Panc1 (cell line): ENCODE results near the gene MINDY4. TPM values are rescaled to one million over a fixed set of nuclear protein-coding genes. Genes with fewer than 3 reads are reported as not detected.
A peak's percentile ranks its signal among the peaks of the same experiment; 100 is the strongest.

ENCODE experiments used
- ATAC-seq: fragments of 200-7000 bp; cut with Tn5 transposase; 2 replicates; pipeline ENCODE4 v1.9.1; 2020; ENCODE audit warnings: mild to moderate bottlenecking, moderate library complexity
- BruUV-seq: library from RNA; stranded (reverse); fragments of 400-500 nt; replicated peaks from 2 replicates; lab custom pipeline; 2021; lab: Mats Ljungman, UMichigan
- CTCF ChIA-PET: fragments of 300-600 bp; sonication (Branson Sonifier 250); formaldehyde crosslinking; loops from one replicate; lab custom pipeline; 2022; ENCODE audit warnings: antibody characterized with exemption; lab: Charles Lee
- POLR2A ChIA-PET: fragments of 300-600 bp; sonication (Branson Sonifier 250); formaldehyde crosslinking; loops from one replicate; lab custom pipeline; 2022; ENCODE audit warnings: antibody characterized with exemption; lab: Charles Lee
- DNase-seq: peaks from one replicate; pipeline ENCODE4 v3.0.0-alpha.2; 2010; ENCODE audit warnings: low read depth, low spot score
- H3K27ac ChIP-seq: 2 replicates; pipeline ENCODE4 v1.5.1; 2011; ENCODE audit warnings: mild to moderate bottlenecking, low read length, inconsistent platforms
- H3K27me3 ChIP-seq: fragments of 200-500 bp; sonication (Bioruptor generic); 2 replicates; pipeline ENCODE4 v1.6.0; 2014; ENCODE audit warnings: low read length, inconsistent platforms; ENCODE audit not compliant: control insufficient read depth, insufficient read depth
- H3K36me3 ChIP-seq: fragments of 200-500 bp; sonication (Bioruptor generic); 2 replicates; pipeline ENCODE4 v1.5.1; 2014; ENCODE audit warnings: inconsistent platforms, mild to moderate bottlenecking, low read length, moderate library complexity; ENCODE audit not compliant: control insufficient read depth, insufficient read depth
- H3K4me1 ChIP-seq: 2 replicates; pipeline ENCODE4 v1.5.1; 2011; ENCODE audit warnings: inconsistent platforms, mild to moderate bottlenecking, low read length, moderate library complexity; ENCODE audit not compliant: control insufficient read depth, insufficient read depth
- H3K4me3 ChIP-seq, 2 experiments: 2 replicates each; pipeline ENCODE4 v1.5.1; 2011 to 2012; ENCODE audit warnings: low read depth in 2 of 2, low read length in 2 of 2, mild to moderate bottlenecking in 2 of 2, inconsistent platforms in 1 of 2, moderate library complexity in 1 of 2
- H3K9me3 ChIP-seq: fragments of 200-500 bp; sonication (Bioruptor generic); 2 replicates; pipeline ENCODE4 v1.5.1; 2014; ENCODE audit warnings: low read depth, mild to moderate bottlenecking, inconsistent platforms, low read length, moderate library complexity; ENCODE audit not compliant: control insufficient read depth, insufficient read depth
- POLR2AphosphoS5 ChIP-seq: IDR thresholded peaks from 2 replicates; pipeline ENCODE4 v1.6.1; 2012; ENCODE audit warnings: mild to moderate bottlenecking, low read depth, low read length, moderate library complexity
- SIN3A ChIP-seq: IDR thresholded peaks from 2 replicates; pipeline ENCODE4 v1.6.1; 2012; ENCODE audit warnings: low read depth, mild to moderate bottlenecking, low read length, moderate library complexity, borderline replicate concordance; ENCODE audit not compliant: insufficient read depth
- TCF7L2 ChIP-seq: IDR thresholded peaks from 2 replicates; pipeline ENCODE4 v1.6.1; 2011; ENCODE audit warnings: mild to moderate bottlenecking, low read depth, low read length, inconsistent platforms
- in situ Hi-C: cut with HindIII; loops from 2 replicates; pipeline ENCODE4 v1.10.0; 2016; ENCODE audit warnings: low sequenced_read_pairs, low pct_unique_long_range_greater_than_20kb
- intact Hi-C: fragments of 100-400 bp; cut with micrococcal nuclease; formaldehyde crosslinking; loops from one replicate; pipeline ENCODE4 v1.10.0; 2022; ENCODE audit not compliant: unreplicated experiment
- total RNA-seq: library from RNA; stranded (reverse); gene quantifications from one replicate; pipeline ENCODE4 v1.2.1, GENCODE V29; 2021; ENCODE audit not compliant: unreplicated experiment
- TF ChIP-seq, protein P1 (sequence below): fragments of 450-650 bp; IDR thresholded peaks from 2 replicates; pipeline ENCODE4 v1.5.1; 2017; ENCODE audit warnings: mild to moderate bottlenecking
- TF ChIP-seq, protein P2 (sequence below), 2 experiments: IDR thresholded peaks; 2 replicates each; pipeline ENCODE4 v1.6.1; 2011 to 2012; ENCODE audit warnings: low read depth in 2 of 2, control low read depth in 1 of 2, low read length in 1 of 2, mild to moderate bottlenecking in 1 of 2, moderate library complexity in 1 of 2; ENCODE audit not compliant: insufficient read depth in 1 of 2

The MINDY4 gene
- total RNA-seq, 1 experiment from 2014 or later, result 6.2 TPM

DNA sequence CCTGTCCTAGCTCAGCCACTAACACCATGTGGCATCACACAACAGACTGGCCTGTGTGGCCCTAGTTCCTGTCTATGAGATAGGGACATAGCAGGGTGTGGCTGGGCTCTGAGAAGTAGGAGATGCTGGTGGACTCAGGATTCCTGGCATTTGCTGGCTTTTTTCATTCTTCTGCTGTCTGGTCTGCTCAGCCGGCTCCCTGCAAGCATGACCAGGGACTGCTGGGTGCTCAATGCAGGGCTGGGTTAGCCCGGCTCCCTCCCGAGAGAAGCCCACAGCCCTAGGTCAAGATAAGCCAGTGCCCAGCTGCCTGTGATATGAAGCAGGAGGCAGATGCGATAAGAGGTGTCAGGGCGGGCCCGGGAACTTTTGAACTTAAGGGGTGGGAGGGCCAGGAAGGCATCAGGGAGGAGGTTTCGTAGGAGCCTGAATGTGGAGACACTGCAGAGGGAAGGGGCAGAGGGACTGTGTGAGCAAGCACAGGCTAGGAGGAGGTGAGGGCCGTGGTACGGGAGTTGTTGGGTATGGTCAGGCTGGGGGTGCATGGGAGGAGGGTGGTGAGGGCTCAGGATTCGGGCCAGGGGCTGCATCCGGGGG lies 143.9 kb downstream of the MINDY4 start:
- Histone ChIP-seq H3K9me3 (no peaks in the 10 kb centered on the region), H3K27ac (no peak overlapping the region), H3K4me3 (no peak overlapping the region), H3K27me3 (no peaks in the 10 kb centered on the region), H3K4me1 (no peaks in the 10 kb centered on the region), H3K36me3 (no peaks in the 10 kb centered on the region)
- BruUV-seq, result no TSS peak
- intact Hi-C loops (no loop called here), in situ Hi-C loops (no loop called here)
- peak; percentile 30 for ATAC-seq
- CTCF ChIA-PET, result no interaction called here
- TF ChIP-seq SIN3A (no peak), POLR2AphosphoS5 (no peak), TCF7L2 (no peak)
- TF ChIP-seq, protein P1, sequence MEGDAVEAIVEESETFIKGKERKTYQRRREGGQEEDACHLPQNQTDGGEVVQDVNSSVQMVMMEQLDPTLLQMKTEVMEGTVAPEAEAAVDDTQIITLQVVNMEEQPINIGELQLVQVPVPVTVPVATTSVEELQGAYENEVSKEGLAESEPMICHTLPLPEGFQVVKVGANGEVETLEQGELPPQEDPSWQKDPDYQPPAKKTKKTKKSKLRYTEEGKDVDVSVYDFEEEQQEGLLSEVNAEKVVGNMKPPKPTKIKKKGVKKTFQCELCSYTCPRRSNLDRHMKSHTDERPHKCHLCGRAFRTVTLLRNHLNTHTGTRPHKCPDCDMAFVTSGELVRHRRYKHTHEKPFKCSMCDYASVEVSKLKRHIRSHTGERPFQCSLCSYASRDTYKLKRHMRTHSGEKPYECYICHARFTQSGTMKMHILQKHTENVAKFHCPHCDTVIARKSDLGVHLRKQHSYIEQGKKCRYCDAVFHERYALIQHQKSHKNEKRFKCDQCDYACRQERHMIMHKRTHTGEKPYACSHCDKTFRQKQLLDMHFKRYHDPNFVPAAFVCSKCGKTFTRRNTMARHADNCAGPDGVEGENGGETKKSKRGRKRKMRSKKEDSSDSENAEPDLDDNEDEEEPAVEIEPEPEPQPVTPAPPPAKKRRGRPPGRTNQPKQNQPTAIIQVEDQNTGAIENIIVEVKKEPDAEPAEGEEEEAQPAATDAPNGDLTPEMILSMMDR, result no peak
- TF ChIP-seq, protein P2, sequence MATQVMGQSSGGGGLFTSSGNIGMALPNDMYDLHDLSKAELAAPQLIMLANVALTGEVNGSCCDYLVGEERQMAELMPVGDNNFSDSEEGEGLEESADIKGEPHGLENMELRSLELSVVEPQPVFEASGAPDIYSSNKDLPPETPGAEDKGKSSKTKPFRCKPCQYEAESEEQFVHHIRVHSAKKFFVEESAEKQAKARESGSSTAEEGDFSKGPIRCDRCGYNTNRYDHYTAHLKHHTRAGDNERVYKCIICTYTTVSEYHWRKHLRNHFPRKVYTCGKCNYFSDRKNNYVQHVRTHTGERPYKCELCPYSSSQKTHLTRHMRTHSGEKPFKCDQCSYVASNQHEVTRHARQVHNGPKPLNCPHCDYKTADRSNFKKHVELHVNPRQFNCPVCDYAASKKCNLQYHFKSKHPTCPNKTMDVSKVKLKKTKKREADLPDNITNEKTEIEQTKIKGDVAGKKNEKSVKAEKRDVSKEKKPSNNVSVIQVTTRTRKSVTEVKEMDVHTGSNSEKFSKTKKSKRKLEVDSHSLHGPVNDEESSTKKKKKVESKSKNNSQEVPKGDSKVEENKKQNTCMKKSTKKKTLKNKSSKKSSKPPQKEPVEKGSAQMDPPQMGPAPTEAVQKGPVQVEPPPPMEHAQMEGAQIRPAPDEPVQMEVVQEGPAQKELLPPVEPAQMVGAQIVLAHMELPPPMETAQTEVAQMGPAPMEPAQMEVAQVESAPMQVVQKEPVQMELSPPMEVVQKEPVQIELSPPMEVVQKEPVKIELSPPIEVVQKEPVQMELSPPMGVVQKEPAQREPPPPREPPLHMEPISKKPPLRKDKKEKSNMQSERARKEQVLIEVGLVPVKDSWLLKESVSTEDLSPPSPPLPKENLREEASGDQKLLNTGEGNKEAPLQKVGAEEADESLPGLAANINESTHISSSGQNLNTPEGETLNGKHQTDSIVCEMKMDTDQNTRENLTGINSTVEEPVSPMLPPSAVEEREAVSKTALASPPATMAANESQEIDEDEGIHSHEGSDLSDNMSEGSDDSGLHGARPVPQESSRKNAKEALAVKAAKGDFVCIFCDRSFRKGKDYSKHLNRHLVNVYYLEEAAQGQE (IDR thresholded peaks at IDR 0.05; ENCODE audit: insufficient read depth in 1 of 2, low read depth in 2 of 2, low read length in 1 of 2), result no peak
- no peak for DNase-seq
- POLR2A ChIA-PET, result no interaction called here

DNA sequence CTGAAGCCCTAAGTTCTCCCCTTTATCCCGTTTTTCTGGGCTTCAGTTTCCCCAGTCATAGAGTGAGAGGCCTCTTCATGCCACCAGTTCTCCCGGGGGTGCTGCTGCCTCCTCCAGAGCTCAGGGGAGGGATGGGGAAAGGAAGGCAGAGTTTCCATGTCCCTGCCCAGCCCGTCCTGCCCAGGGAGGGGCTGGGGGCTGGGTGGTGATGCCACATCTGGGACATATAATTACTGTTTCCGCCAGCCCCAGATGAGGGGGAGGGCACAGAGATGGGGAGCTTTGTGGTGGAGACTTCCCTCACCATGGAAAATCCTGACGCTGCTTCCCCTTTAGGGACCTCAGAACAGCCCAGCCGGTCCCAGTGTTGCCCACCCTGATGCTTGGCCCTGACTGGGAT lies 144.5 kb downstream of the MINDY4 start:
- no peak overlapping the region for H3K27ac ChIP-seq
- in situ Hi-C loops, result no loop called here
- BruUV-seq, result no TSS peak
- TF ChIP-seq TCF7L2 (no peak), POLR2AphosphoS5 (no peak), SIN3A (no peak)
- TF ChIP-seq, protein P2 (IDR thresholded peaks at IDR 0.05; ENCODE audit: insufficient read depth in 1 of 2, low read depth in 2 of 2, low read length in 1 of 2), result no peak
- TF ChIP-seq, protein P1, result no peak
- POLR2A ChIA-PET, result no interaction called here
- no peaks in the 10 kb centered on the region for H3K9me3 ChIP-seq
- no peaks in the 10 kb centered on the region for H3K36me3 ChIP-seq
- no peak overlapping the region for H3K4me3 ChIP-seq
- no peaks in the 10 kb centered on the region for H3K27me3 ChIP-seq
- H3K4me1 ChIP-seq, result no peaks in the 10 kb centered on the region
- ATAC-seq, result no peak
- no peak for DNase-seq
- CTCF ChIA-PET, result no interaction called here
- intact Hi-C loops, result no loop called here
